GM23248 (cell line): ENCODE results near the gene PTPN21. TPM values are rescaled to one million over a fixed set of nuclear protein-coding genes. Genes with fewer than 3 reads are reported as not detected.
A peak's percentile ranks its signal among the peaks of the same experiment; 100 is the strongest.

ENCODE experiments used
- DNase-seq: peaks from one replicate; pipeline ENCODE4 v3.0.0-alpha.2; 2015
- H2AFZ ChIP-seq: fragments of 200-600 bp; sonication (generic); 2 replicates; pipeline ENCODE4 v1.6.1; 2016; ENCODE audit warnings: antibody characterized with exemption
- H3F3A ChIP-seq: fragments of 200-600 bp; sonication (generic); 2 replicates; pipeline ENCODE4 v1.6.1; 2016; ENCODE audit warnings: mild to moderate bottlenecking, antibody characterized with exemption, mixed run types; ENCODE audit not compliant: insufficient read depth
- H3K27ac ChIP-seq: fragments of 200-600 bp; sonication (generic); 2 replicates; pipeline ENCODE4 v1.5.1; 2016; ENCODE audit warnings: mild to moderate bottlenecking
- H3K27me3 ChIP-seq: fragments of 200-600 bp; sonication (generic); replicated peaks from 2 replicates; pipeline ENCODE4 v1.6.1; 2016; ENCODE audit warnings: mild to moderate bottlenecking; ENCODE audit not compliant: insufficient read depth
- H3K36me3 ChIP-seq: fragments of 200-600 bp; sonication (generic); 2 replicates; pipeline ENCODE4 v1.6.1; 2016; ENCODE audit warnings: low read depth, mild to moderate bottlenecking
- H3K4me1 ChIP-seq: fragments of 200-600 bp; sonication (generic); 2 replicates; pipeline ENCODE4 v1.6.1; 2016; ENCODE audit warnings: mild to moderate bottlenecking; ENCODE audit not compliant: insufficient read depth
- H3K4me2 ChIP-seq: fragments of 200-600 bp; sonication (generic); one replicate; pipeline ENCODE4 v1.6.1; 2016; ENCODE audit warnings: mild to moderate bottlenecking; ENCODE audit not compliant: unreplicated experiment
- H3K4me3 ChIP-seq: fragments of 200-600 bp; sonication (generic); 2 replicates; pipeline ENCODE4 v1.5.1; 2016; ENCODE audit warnings: mild to moderate bottlenecking
- H3K79me2 ChIP-seq: fragments of 200-600 bp; sonication (generic); 2 replicates; pipeline ENCODE4 v1.6.1; 2016; ENCODE audit warnings: mild to moderate bottlenecking; ENCODE audit not compliant: insufficient read depth
- H3K9ac ChIP-seq: fragments of 200-600 bp; sonication (generic); 2 replicates; pipeline ENCODE4 v1.6.1; 2016; ENCODE audit warnings: mild to moderate bottlenecking
- H3K9me2 ChIP-seq: fragments of 200-600 bp; sonication (generic); 2 replicates; pipeline ENCODE4 v1.6.1; 2016; ENCODE audit warnings: mixed run types, mild to moderate bottlenecking, moderate library complexity; ENCODE audit not compliant: insufficient read depth
- H3K9me3 ChIP-seq: fragments of 200-600 bp; sonication (generic); one replicate; pipeline ENCODE4 v1.6.1; 2017; ENCODE audit warnings: low read depth
- H4K20me1 ChIP-seq: fragments of 200-600 bp; sonication (generic); 2 replicates; pipeline ENCODE4 v1.6.0; 2016; ENCODE audit not compliant: insufficient read depth
- EZH2 ChIP-seq: fragments of 200-600 bp; sonication (generic); IDR thresholded peaks from 2 replicates; pipeline ENCODE4 v1.6.1; 2018; ENCODE audit warnings: antibody characterized with exemption, mild to moderate bottlenecking; ENCODE audit not compliant: insufficient read depth, poor library complexity, severe bottlenecking
- EZH2phosphoT487 ChIP-seq: fragments of 200-600 bp; sonication (generic); IDR thresholded peaks from 2 replicates; pipeline ENCODE4 v1.6.1; 2018; ENCODE audit warnings: antibody characterized with exemption, moderate library complexity, mild to moderate bottlenecking, low read depth; ENCODE audit not compliant: insufficient read depth
- WGBS, 2 experiments: methylation state at CpG; one replicate each; pipeline ENCODE4 v1.1.6; 2015 to 2017; ENCODE audit warnings: low lambda C conversion rate in 2 of 2, low coverage in 1 of 2; ENCODE audit errors: missing lambda C conversion rate in 2 of 2; 5-methylcytosine and 5-hydroxymethylcytosine counted together
- in situ Hi-C: fragments of 300-500 bp; cut with MboI; formaldehyde crosslinking; loops from 2 replicates; pipeline ENCODE4 v1.15.0; 2020
- polyA plus RNA-seq: library from polyadenylated mRNA; unstranded; fragments of >200 nt; fragmentation: Nextera tagmentation; extraction: Ambion mirVana; gene quantifications from 2 replicates; pipeline ENCODE4 v1.2.1, GENCODE V29; 2016
- total RNA-seq: library from RNA; depleted of rRNA; stranded (reverse); fragments of >200 nt; shearing (Covaris generic); gene quantifications from 2 replicates; pipeline ENCODE4 v1.2.3, GENCODE V29; 2014

The PTPN21 gene
- total and polyA plus RNA-seq, 2 experiments from 2014 or later = 5.7 to 13.3 TPM

GRCh38 chr14:88547386-88547780 is 7.4 kb downstream of the PTPN21 start:
- 91 to 97% methylated on average over 3 of the region's 3 CpGs for WGBS, 2 experiments
- no peak overlapping the region for H2AFZ ChIP-seq
- H3K4me3 ChIP-seq = no peak overlapping the region
- no peak for DNase-seq
- H3K9me3 ChIP-seq = no peaks in the 10 kb centered on the region
- H3F3A ChIP-seq = no peaks in the 10 kb centered on the region; the same call in 1 of the 2 replicates
- no peaks in the 10 kb centered on the region for H4K20me1 ChIP-seq
- H3K9ac ChIP-seq = no peak overlapping the region
- no peak overlapping the region for H3K4me2 ChIP-seq
- H3K27ac ChIP-seq = no peak overlapping the region
- in situ Hi-C loops = no loop called here
- H3K79me2 ChIP-seq = peaks cover 98% of the 10 kb centered on the region
- 0 out of 2 replicates have a peak, but pooled peaks cover 22% of the 10 kb centered on the region for H3K36me3 ChIP-seq
- no peak for TF ChIP-seq EZH2phosphoT487
- no peak for TF ChIP-seq EZH2
- peaks cover under 1% of the 10 kb centered on the region; the same call in 1 of the 2 replicates for H3K4me1 ChIP-seq
- H3K27me3 ChIP-seq = no peaks in the 10 kb centered on the region
- no peaks in the 10 kb centered on the region for H3K9me2 ChIP-seq

- in situ Hi-C loops = no loop called here
- TF ChIP-seq EZH2phosphoT487 = no peak
- H3K4me1 ChIP-seq = no peaks in the 10 kb centered on the region; the same call in 1 of the 2 replicates
- 86 to 93% methylated on average over 4 of the region's 4 CpGs for WGBS, 2 experiments
- no peak overlapping the region for H2AFZ ChIP-seq
- H3F3A ChIP-seq = no peaks in the 10 kb centered on the region; the same call in 1 of the 2 replicates
- H3K4me3 ChIP-seq = no peak overlapping the region
- no peaks in the 10 kb centered on the region for H3K9me3 ChIP-seq
- H3K4me2 ChIP-seq = no peak overlapping the region
- no peaks in the 10 kb centered on the region for H3K9me2 ChIP-seq
- no peaks in the 10 kb centered on the region for H3K27me3 ChIP-seq
- no peaks in the 10 kb centered on the region for H4K20me1 ChIP-seq
- peak; percentile 6 for DNase-seq
- no peak overlapping the region for H3K9ac ChIP-seq
- peaks cover 98% of the 10 kb centered on the region for H3K79me2 ChIP-seq
- H3K27ac ChIP-seq = no peak overlapping the region
- 0 out of 2 replicates have a peak, but pooled peaks cover 22% of the 10 kb centered on the region for H3K36me3 ChIP-seq
These were observed 8.0 kb downstream of the PTPN21 start for GRCh38 chr14:88546621-88547385.

- DNase-seq = no peak
- no peak overlapping the region for H3K27ac ChIP-seq
- 77 to 78% methylated on average over 3 of the region's 3 CpGs for WGBS, 2 experiments
- H3F3A ChIP-seq = no peaks in the 10 kb centered on the region; the same call in 1 of the 2 replicates
- no peaks in the 10 kb centered on the region for H4K20me1 ChIP-seq
- no peaks in the 10 kb centered on the region for H3K9me3 ChIP-seq
- H3K9ac ChIP-seq = no peak overlapping the region
- no peaks in the 10 kb centered on the region for H3K9me2 ChIP-seq
- no peak overlapping the region for H2AFZ ChIP-seq
- peaks cover 100% of the 10 kb centered on the region for H3K79me2 ChIP-seq
- H3K36me3 ChIP-seq = peaks cover 23% of the 10 kb centered on the region; the same call in 1 of the 2 replicates
- no peak overlapping the region for H3K4me2 ChIP-seq
- no peaks in the 10 kb centered on the region for H3K4me1 ChIP-seq
- no peak overlapping the region for H3K4me3 ChIP-seq
- no peaks in the 10 kb centered on the region for H3K27me3 ChIP-seq
- in situ Hi-C loops = no loop called here
- TF ChIP-seq EZH2phosphoT487 = no peak
- no peak for TF ChIP-seq EZH2
These were observed 9.6 kb downstream of the PTPN21 start for GRCh38 chr14:88545256-88545655.

- Histone ChIP-seq H3K27me3 (no peaks in the 10 kb centered on the region), H3K27ac (no peak overlapping the region), H3K9ac (no peak overlapping the region), H3K4me1 (no peaks in the 10 kb centered on the region), H4K20me1 (no peaks in the 10 kb centered on the region), H3F3A (no peaks in the 10 kb centered on the region; the same call in 1 of the 2 replicates), H3K9me2 (no peaks in the 10 kb centered on the region), H3K9me3 (no peaks in the 10 kb centered on the region), H3K4me2 (no peak overlapping the region), H2AFZ (no peak overlapping the region), H3K36me3 (peaks cover 18% of the 10 kb centered on the region; the same call in 1 of the 2 replicates), H3K79me2 (peaks cover 100% of the 10 kb centered on the region), H3K4me3 (no peak overlapping the region)
- TF ChIP-seq EZH2phosphoT487 (no peak), EZH2 (no peak)
- DNase-seq = no peak
- in situ Hi-C loops = no loop called here
- WGBS, 2 experiments = 83 to 86% methylated on average over 6 of the region's 6 CpGs
These were observed 11.7 kb downstream of the PTPN21 start for GRCh38 chr14:88542857-88543795.
